HG03439 (cell line): ENCODE measurements around the gene ABTB1.
"Not testable (repeated sequence)": the region's sequence is repeated elsewhere in the genome, so short reads cannot be mapped to it uniquely, and the experiment has no call there.

ENCODE experiments used
- ATAC-seq: cut with Tn5 transposase; IDR thresholded peaks from one replicate; pipeline ENCODE4 v1.9.1; 2021; ENCODE audit warnings: mild to moderate bottlenecking, moderate library complexity; ENCODE audit not compliant: unreplicated experiment

The ABTB1 gene

GRCh38 chr3:127701280-127701911 lies 28.6 kb downstream of the ABTB1 start:
- ATAC-seq = no peak

GRCh38 chr3:127702151-127702578 lies 29.4 kb downstream of the ABTB1 start:
- no peak for ATAC-seq

- not testable (repeated sequence) for ATAC-seq
These were observed 32.1 kb downstream of the ABTB1 start for GRCh38 chr3:127704840-127705239.

GRCh38 chr3:127706312-127706711 lies 33.6 kb downstream of the ABTB1 start:
- ATAC-seq = no peak

- no peak for ATAC-seq
These were observed 34.1 kb downstream of the ABTB1 start for GRCh38 chr3:127706785-127707351.

GRCh38 chr3:127707851-127708411 lies 35.2 kb downstream of the ABTB1 start:
- no peak for ATAC-seq

- ATAC-seq = no peak
These were observed 36.1 kb downstream of the ABTB1 start for GRCh38 chr3:127708837-127709236.

GRCh38 chr3:127709320-127710060 lies 36.7 kb downstream of the ABTB1 start:
- ATAC-seq = no peak

- no peak for ATAC-seq
These were observed 37.6 kb downstream of the ABTB1 start for GRCh38 chr3:127710155-127710941.

- ATAC-seq = no peak
These were observed 38.4 kb downstream of the ABTB1 start for GRCh38 chr3:127711021-127711695.

GRCh38 chr3:127711896-127712295 lies 39.1 kb downstream of the ABTB1 start:
- ATAC-seq = no peak

- no peak for ATAC-seq
These were observed 39.7 kb downstream of the ABTB1 start for GRCh38 chr3:127712461-127712860.

- ATAC-seq = no peak
These were observed 40.4 kb downstream of the ABTB1 start for GRCh38 chr3:127712881-127713771.

- no peak for ATAC-seq
These were observed 41.4 kb downstream of the ABTB1 start for GRCh38 chr3:127714125-127714571.

- ATAC-seq = no peak
These were observed 42.1 kb downstream of the ABTB1 start for GRCh38 chr3:127714866-127715265.

GRCh38 chr3:127715532-127715931 lies 42.8 kb downstream of the ABTB1 start:
- no peak for ATAC-seq

GRCh38 chr3:127716384-127716783 lies 43.6 kb downstream of the ABTB1 start:
- ATAC-seq = no peak

GRCh38 chr3:127717357-127718244 lies 44.8 kb downstream of the ABTB1 start:
- ATAC-seq = no peak
